Mesendoderm (in vitro differentiated cells): ENCODE results near the gene TMUB2.

Experiments used
- DNase-seq: peaks from one replicate; pipeline ENCODE4 v3.0.0; 2013
- H2AK5ac ChIP-seq: 2 replicates; pipeline ENCODE4 v1.6.1; 2013; ENCODE audit warnings: low read length, inconsistent platforms
- H2BK120ac ChIP-seq: 2 replicates; pipeline ENCODE4 v1.6.1; 2013; ENCODE audit warnings: low read depth, mild to moderate bottlenecking, low read length, moderate library complexity, mixed read lengths
- H2BK15ac ChIP-seq: replicated peaks from 2 replicates; pipeline ENCODE4 v1.6.1; 2013; ENCODE audit warnings: low read depth, mild to moderate bottlenecking, moderate library complexity
- H2BK5ac ChIP-seq: 2 replicates; pipeline ENCODE4 v1.6.1; 2013; ENCODE audit warnings: low read length, inconsistent platforms
- H3K18ac ChIP-seq: 2 replicates; pipeline ENCODE4 v1.6.1; 2013; ENCODE audit warnings: mild to moderate bottlenecking, low read length, mixed read lengths
- H3K23ac ChIP-seq: one replicate; pipeline ENCODE4 v1.6.1; 2013; ENCODE audit warnings: low read length
- H3K27ac ChIP-seq: 2 replicates; pipeline ENCODE4 v1.5.1; 2013; ENCODE audit warnings: low read depth, mild to moderate bottlenecking, inconsistent platforms, low read length, moderate library complexity
- H3K27me3 ChIP-seq: 2 replicates; pipeline ENCODE4 v1.6.1; 2013; ENCODE audit warnings: low read length, control low read depth, mild to moderate bottlenecking, inconsistent platforms; ENCODE audit not compliant: insufficient read depth, poor library complexity
- H3K36me3 ChIP-seq: 2 replicates; pipeline ENCODE4 v1.6.1; 2013; ENCODE audit warnings: low read length, inconsistent platforms; ENCODE audit not compliant: control insufficient read depth, insufficient read depth
- H3K4ac ChIP-seq: one replicate; pipeline ENCODE4 v1.6.1; 2013; ENCODE audit warnings: low read depth, mild to moderate bottlenecking, low read length, moderate library complexity
- H3K4me1 ChIP-seq: 2 replicates; pipeline ENCODE4 v1.6.1; 2013; ENCODE audit warnings: low read depth, low read length, inconsistent platforms; ENCODE audit not compliant: control insufficient read depth
- H3K4me2 ChIP-seq: 2 replicates; pipeline ENCODE4 v1.6.1; 2013; ENCODE audit warnings: low read length
- H3K4me3 ChIP-seq: 2 replicates; pipeline ENCODE4 v1.5.1; 2013; ENCODE audit warnings: mild to moderate bottlenecking, low read length
- H3K56ac ChIP-seq: one replicate; pipeline ENCODE4 v1.6.1; 2013; ENCODE audit warnings: low read length
- H3K79me1 ChIP-seq: 2 replicates; pipeline ENCODE4 v1.6.1; 2013; ENCODE audit warnings: low read length, inconsistent platforms
- H3K79me2 ChIP-seq: 2 replicates; pipeline ENCODE4 v1.6.1; 2013; ENCODE audit warnings: mild to moderate bottlenecking, low read length; ENCODE audit not compliant: control insufficient read depth, insufficient read depth
- H3K9ac ChIP-seq: 2 replicates; pipeline ENCODE4 v1.6.1; 2013; ENCODE audit warnings: low read length, inconsistent platforms
- H4K5ac ChIP-seq: one replicate; pipeline ENCODE4 v1.6.1; 2013; ENCODE audit warnings: low read length
- H4K8ac ChIP-seq: one replicate; pipeline ENCODE4 v1.6.1; 2013; ENCODE audit warnings: low read depth, mild to moderate bottlenecking, control low read depth, low read length, moderate library complexity
- WGBS: extraction: QIAGEN DNeasy Blood & Tissue Kit; methylation state at CpG from one replicate; pipeline ENCODE4 v1.1.7; 2013; ENCODE audit warnings: low lambda C conversion rate, missing lambda C conversion rate; ENCODE audit not compliant: insufficient coverage; ENCODE audit errors: extremely low coverage; 5-methylcytosine and 5-hydroxymethylcytosine counted together

The TMUB2 gene

GRCh38 chr17:44211281-44212265 is 24.8 kb downstream of the TMUB2 start:
- no peak overlapping the region for H3K27ac ChIP-seq

GRCh38 chr17:44212507-44213402 is 26.0 kb downstream of the TMUB2 start:
- no CpG with 5 or more reads among the region's 31 CpGs for WGBS

More at GRCh38 chr17:44211281-44212265, 24.8 kb downstream of the TMUB2 start:
- no peak overlapping the region for H2BK120ac ChIP-seq
- H3K36me3 ChIP-seq: peaks cover 18% of the 10 kb centered on the region
- no peak overlapping the region for H3K9ac ChIP-seq
- H3K4me1 ChIP-seq: no peaks in the 10 kb centered on the region
- no peak overlapping the region for H3K18ac ChIP-seq
- H3K4me3 ChIP-seq: no peak overlapping the region
- no peak overlapping the region for H4K8ac ChIP-seq
- DNase-seq: no peak
- WGBS: no CpG with 5 or more reads among the region's 30 CpGs
- no peak overlapping the region for H2AK5ac ChIP-seq
- H3K27me3 ChIP-seq: no peaks in the 10 kb centered on the region
- H4K5ac ChIP-seq: no peak overlapping the region
- H3K23ac ChIP-seq: no peak overlapping the region
- no peak overlapping the region for H3K4me2 ChIP-seq
- H2BK15ac ChIP-seq: no peak overlapping the region
- H2BK5ac ChIP-seq: no peak overlapping the region
- peaks cover 8% of the 10 kb centered on the region for H3K79me1 ChIP-seq
- H3K4ac ChIP-seq: no peak overlapping the region
- H3K79me2 ChIP-seq: peaks cover under 1% of the 10 kb centered on the region
- no peak overlapping the region for H3K56ac ChIP-seq

GRCh38 chr17:44213403-44214229 is 26.8 kb downstream of the TMUB2 start:
- no peak overlapping the region for H2AK5ac ChIP-seq
- H3K23ac ChIP-seq: no peak overlapping the region
- no peak for DNase-seq
- H2BK120ac ChIP-seq: no peak overlapping the region
- H2BK5ac ChIP-seq: no peak overlapping the region
- no peak overlapping the region for H3K56ac ChIP-seq
- H3K79me1 ChIP-seq: peaks cover 17% of the 10 kb centered on the region
- no peak overlapping the region for H2BK15ac ChIP-seq
- no CpG with 5 or more reads among the region's 15 CpGs for WGBS
- no peaks in the 10 kb centered on the region for H3K4me1 ChIP-seq
- no peak overlapping the region for H3K4ac ChIP-seq
- no peak overlapping the region for H3K27ac ChIP-seq
- peaks cover 20% of the 10 kb centered on the region for H3K36me3 ChIP-seq
- H3K4me2 ChIP-seq: no peak overlapping the region
- H3K4me3 ChIP-seq: no peak overlapping the region
- H4K5ac ChIP-seq: no peak overlapping the region
- H3K27me3 ChIP-seq: no peaks in the 10 kb centered on the region
- H3K18ac ChIP-seq: no peak overlapping the region
- peaks cover 17% of the 10 kb centered on the region for H3K79me2 ChIP-seq
- H3K9ac ChIP-seq: no peak overlapping the region
- H4K8ac ChIP-seq: no peak overlapping the region

More at GRCh38 chr17:44212507-44213402, 26.0 kb downstream of the TMUB2 start:
- H3K4me3 ChIP-seq: no peak overlapping the region
- H4K5ac ChIP-seq: no peak overlapping the region
- peaks cover 12% of the 10 kb centered on the region for H3K79me2 ChIP-seq
- no peak overlapping the region for H4K8ac ChIP-seq
- H3K79me1 ChIP-seq: peaks cover 17% of the 10 kb centered on the region
- no peak for DNase-seq
- no peaks in the 10 kb centered on the region for H3K4me1 ChIP-seq
- H2AK5ac ChIP-seq: no peak overlapping the region
- H3K4ac ChIP-seq: no peak overlapping the region
- H3K27me3 ChIP-seq: no peaks in the 10 kb centered on the region
- H2BK5ac ChIP-seq: no peak overlapping the region
- peaks cover 23% of the 10 kb centered on the region for H3K36me3 ChIP-seq
- H3K27ac ChIP-seq: no peak overlapping the region
- no peak overlapping the region for H2BK15ac ChIP-seq
- H3K18ac ChIP-seq: no peak overlapping the region
- no peak overlapping the region for H3K4me2 ChIP-seq
- no peak overlapping the region for H2BK120ac ChIP-seq
- no peak overlapping the region for H3K56ac ChIP-seq
- H3K9ac ChIP-seq: no peak overlapping the region
- H3K23ac ChIP-seq: no peak overlapping the region

- no peak overlapping the region for H3K4ac ChIP-seq
- H3K36me3 ChIP-seq: peaks cover 18% of the 10 kb centered on the region
- no peak for DNase-seq
- H3K18ac ChIP-seq: no peak overlapping the region
- H2BK5ac ChIP-seq: no peak overlapping the region
- no peak overlapping the region for H4K5ac ChIP-seq
- peaks cover 19% of the 10 kb centered on the region for H3K79me2 ChIP-seq
- no peak overlapping the region for H3K56ac ChIP-seq
- H3K27me3 ChIP-seq: no peaks in the 10 kb centered on the region
- no peak overlapping the region for H2BK15ac ChIP-seq
- no peak overlapping the region for H2AK5ac ChIP-seq
- no peak overlapping the region for H3K27ac ChIP-seq
- H3K4me1 ChIP-seq: no peaks in the 10 kb centered on the region
- no peak overlapping the region for H4K8ac ChIP-seq
- H3K4me2 ChIP-seq: no peak overlapping the region
- no peak overlapping the region for H3K23ac ChIP-seq
- H2BK120ac ChIP-seq: no peak overlapping the region
- H3K79me1 ChIP-seq: peaks cover 17% of the 10 kb centered on the region
- no peak overlapping the region for H3K9ac ChIP-seq
- WGBS: no CpG with 5 or more reads among the region's 1 CpG
- no peak overlapping the region for H3K4me3 ChIP-seq
Observed at GRCh38 chr17:44214230-44214494, 27.4 kb downstream of the TMUB2 start.

- WGBS: no CpG with 5 or more reads among the region's 6 CpGs
- Histone ChIP-seq H2BK5ac (no peak overlapping the region), H3K36me3 (peaks cover 16% of the 10 kb centered on the region)
Observed at GRCh38 chr17:44214896-44215295, 28.1 kb downstream of the TMUB2 start.

More at GRCh38 chr17:44214896-44215295, 28.1 kb downstream of the TMUB2 start:
- H3K4ac ChIP-seq: no peak overlapping the region
- H4K8ac ChIP-seq: no peak overlapping the region
- no peak overlapping the region for H2BK120ac ChIP-seq
- no peak overlapping the region for H3K27ac ChIP-seq
- no peak overlapping the region for H3K18ac ChIP-seq
- H3K4me2 ChIP-seq: no peak overlapping the region
- no peak overlapping the region for H2BK15ac ChIP-seq
- DNase-seq: no peak
- peaks cover 14% of the 10 kb centered on the region for H3K79me1 ChIP-seq
- H3K27me3 ChIP-seq: no peaks in the 10 kb centered on the region
- H4K5ac ChIP-seq: no peak overlapping the region
- no peak overlapping the region for H3K4me3 ChIP-seq
- no peak overlapping the region for H3K9ac ChIP-seq
- no peak overlapping the region for H3K56ac ChIP-seq
- peaks cover 20% of the 10 kb centered on the region for H3K79me2 ChIP-seq
- no peak overlapping the region for H2AK5ac ChIP-seq
- no peaks in the 10 kb centered on the region for H3K4me1 ChIP-seq
- no peak overlapping the region for H3K23ac ChIP-seq
